Superior temporal gyrus (tissue), 1 donor: ENCODE data around the gene EEPD1.

Experiments
- DNase-seq: peaks from one replicate; pipeline ENCODE4 v3.0.0-alpha.2; 2016; ENCODE audit errors: extremely low spot score

Gene EEPD1

DNA sequence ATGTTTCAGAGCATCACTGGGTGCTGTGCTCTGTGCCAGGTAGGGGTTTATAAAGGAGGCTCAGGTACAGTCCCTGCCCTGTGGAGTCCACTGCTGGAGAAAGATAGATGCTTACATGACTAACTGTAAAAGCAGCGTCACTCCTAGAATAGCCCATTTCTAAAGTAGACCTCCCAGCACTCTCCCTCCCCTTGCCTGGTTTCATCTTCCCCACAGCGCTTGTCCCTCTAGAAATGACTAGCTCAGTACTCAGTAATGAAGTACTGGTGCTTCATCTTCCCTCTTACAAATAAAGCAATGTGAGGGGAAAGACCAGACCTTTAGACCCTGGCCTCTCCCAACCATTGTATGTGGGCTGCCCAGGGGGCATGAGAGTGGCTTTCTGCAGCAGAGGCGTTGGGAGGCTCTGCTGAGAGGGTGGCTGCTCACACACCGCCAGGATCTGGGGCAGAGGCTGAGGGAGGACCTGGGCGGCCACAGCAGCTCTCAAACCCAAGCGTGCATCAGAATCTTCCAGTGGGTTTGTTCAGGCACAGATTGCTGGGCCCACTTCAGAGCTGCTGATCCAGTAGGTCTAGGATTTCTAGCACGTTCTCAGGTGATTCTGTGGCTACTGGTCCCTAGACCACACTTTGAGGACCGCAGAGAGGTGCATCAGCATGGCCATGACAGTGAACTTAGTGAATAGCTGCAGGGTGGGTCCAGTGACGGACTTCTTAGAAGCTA lies 126.3 kb downstream of the EEPD1 start:
- DNase-seq: peak; percentile 43

DNA sequence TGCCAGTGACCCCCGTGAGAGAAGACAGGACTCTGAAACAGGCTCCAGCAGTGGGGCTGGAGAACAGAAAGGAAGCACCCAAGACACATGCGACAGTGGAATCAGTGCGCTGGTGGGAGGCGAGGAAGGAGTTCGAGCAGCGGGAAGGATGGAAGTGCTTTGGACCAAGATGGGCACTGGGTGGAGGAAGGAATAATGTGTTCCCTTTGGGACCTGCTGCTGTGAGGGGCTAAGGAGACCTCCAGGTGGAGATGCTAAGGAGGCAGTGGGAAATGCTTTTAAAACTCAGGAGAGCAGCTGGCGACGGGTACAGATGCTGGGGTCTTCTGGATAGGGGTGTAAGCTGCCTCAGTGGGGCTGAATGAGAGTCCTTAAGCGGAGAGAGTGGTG lies 126.9 kb downstream of the EEPD1 start:
- no peak for DNase-seq

DNA sequence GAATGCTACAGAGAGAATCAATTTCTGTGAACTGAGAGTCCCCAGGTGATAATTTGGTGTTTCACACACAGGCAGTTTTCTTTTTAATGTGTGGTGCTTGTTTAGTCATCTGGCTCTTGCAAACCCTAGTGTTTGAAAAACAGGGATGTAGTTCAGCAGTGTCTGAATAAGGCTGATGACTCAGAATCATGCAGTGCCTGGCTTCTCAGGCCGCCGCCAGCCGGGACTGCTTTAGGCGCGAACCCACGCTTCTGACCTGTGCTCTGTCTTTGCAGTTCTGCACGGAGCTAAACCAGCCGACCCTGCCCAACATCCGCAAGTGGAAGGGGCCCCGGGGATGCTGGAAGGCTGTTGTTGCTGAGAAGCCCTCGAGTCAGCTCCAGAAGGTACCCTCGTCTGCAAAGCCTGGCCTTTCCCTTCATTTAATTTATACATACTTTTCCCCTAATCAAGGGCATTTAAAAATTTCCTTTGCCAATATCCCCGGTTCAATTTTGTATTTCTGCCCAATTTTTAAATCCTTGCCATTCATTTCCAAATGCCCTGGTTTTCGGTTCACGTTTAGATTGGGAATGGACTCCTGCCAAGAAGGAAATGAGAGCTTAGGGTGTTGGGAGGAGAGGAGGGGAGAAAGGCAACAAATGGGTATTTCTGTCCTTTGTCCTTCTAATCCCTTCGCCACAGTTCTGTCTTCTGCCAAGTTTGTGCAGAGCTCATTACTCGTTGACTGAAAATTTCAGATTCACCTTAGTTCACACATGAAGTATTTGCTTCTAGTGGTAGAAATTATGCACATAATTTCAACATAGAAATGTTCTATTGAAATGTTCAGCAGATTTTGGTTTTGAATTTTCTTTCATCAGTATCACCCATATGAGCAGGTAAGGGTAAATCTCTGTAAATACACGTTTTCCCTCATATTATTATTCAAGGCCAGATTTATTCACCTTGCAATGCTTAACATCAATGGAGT lies 128.1 kb downstream of the EEPD1 start:
- peak; percentile 93 for DNase-seq

DNA sequence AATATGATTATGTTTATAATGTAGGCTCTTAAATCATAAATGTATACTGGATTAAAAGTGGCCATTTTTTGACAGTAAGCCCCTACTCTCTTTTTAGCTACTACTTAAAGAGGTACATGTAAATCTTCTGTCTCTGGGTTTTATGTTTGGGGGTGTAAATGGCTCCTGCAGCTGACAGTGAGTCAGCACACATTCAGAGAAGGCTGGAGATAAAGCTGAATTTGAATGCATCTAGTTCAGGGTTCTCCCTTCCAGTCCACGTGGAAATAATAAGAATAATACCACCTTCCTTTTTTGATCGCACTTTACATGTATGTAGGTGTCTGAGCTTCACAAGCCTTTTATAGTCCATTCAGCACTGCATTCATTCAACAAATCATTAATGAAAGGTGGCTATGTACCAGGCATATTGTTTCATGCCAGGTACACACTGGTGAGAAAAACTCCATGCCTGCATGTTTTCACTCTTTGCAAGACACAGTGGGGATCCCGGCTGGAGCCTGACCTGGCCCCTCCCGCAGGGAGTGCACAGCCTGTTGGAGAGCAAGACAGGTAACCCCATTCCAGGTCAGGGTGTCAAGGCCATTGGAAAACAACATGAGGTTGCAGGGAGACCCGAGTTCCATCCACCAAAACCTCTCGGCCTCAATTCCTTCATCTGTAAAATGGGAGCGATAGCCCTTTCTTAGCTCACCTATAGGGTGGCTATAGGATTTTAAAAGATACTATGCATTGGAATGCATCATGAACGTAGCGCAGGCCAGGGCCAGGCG lies 129.1 kb downstream of the EEPD1 start:
- DNase-seq: peak; percentile 79

DNA sequence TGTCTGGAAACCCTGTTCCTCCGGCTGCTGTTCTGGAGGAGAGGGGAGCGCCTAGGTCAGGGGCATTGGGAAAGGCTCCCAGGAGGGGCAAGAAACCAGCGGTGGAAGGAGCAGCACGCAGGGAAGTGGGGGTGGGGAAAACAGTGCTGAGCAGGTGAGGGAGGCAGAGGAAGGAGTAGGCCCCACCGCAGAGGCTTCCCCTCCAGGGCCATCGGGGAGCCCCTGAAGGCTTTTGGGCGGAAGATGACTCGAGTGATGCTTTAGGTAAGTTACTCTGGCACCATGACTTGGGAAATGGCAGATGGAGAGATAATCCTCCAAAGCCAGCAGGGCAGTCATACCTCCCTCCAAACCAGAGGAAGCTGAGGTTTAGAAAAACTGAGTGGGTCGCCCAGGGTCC lies 130.1 kb downstream of the EEPD1 start:
- DNase-seq: no peak

DNA sequence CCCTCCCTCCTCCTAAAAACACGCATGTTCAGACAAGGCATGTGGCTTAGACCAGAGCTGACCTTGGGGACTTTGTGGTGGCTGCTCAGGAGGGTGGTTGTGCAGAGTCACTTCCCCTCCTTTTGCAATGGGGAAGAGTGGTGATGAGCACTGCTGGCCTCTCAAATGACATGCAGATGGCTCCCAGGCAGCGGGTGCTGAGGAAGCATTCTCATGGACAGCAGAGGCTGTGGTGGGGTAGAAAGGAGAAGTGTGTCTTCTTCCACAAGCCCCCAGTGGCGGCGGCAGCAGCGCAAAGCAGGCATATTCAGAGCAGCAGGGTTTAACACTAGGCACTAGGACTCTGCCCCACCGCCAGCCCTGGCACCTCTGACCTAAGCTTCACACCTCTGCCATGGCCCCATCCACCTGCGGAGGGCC lies 130.7 kb downstream of the EEPD1 start:
- DNase-seq: no peak

DNA sequence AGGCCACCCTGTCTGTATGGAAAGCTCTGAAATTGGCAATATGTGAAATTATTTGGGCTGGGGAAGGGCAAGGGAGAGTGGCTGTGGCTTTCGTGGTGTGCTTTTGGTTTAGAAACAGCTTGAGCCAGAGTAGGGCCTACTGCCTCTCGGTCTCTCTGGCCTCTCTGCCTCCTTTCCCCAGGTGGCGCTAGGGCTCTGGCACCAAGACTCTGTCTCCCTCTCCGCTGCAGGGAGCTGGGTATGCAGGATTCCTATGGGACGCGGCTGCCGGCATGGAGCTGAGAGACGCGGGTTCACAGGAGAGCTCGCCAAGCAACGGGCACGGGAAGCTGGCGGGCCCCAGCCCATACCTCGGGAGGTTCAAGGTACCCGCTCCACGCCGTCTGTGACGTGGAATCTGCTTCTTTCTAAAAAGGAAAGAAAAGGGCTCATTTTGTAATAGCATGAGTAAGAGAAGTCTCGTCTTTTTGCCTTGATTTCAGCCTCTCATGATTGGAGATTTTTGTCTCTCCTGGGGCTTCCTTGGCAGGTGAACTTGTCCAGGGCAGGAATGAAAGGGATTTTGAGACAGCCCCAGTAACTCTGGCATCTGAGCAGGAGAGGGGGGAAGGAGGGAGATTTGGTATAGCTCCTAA lies 131.5 kb downstream of the EEPD1 start:
- no peak for DNase-seq

DNA sequence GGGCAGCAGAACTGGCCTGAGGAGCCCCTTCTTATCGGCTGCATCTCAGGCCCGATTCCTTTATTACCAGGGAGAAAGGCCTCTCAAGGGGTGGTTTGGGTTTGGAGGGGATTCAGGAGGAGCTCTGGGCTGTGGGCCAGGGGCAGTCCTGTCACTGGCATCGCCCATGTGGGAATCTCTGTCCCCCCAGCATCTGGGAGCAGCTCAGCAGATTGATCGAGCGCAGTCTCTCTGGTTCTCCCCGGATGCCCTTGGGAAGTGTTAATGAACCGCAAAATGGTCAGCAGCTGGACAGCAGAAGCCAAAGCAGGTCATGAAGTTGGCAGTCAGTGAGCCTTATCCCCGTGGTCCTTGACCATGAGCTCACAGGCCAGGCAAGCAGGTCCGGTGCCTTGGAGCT lies 132.2 kb downstream of the EEPD1 start:
- DNase-seq: no peak

DNA sequence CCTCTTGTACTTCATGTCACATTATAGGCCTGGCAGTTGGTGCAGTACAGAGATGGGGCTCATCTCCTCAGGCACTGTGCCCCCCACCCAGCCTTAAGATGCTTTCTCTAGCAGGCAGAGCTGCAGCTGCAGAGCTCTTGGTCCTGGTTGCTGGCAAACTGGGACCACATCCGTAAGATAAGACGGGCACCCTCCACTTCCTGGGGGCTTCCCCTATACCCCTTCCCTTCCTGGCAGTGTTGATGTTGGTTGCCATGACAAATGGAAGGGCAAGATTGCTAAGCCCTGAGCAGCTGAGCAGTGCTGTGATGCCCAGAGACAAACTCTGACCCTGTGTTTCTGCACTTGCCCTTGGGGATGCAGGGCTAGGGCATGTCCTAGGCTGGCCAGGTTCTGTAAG lies 133.2 kb downstream of the EEPD1 start:
- no peak for DNase-seq

DNA sequence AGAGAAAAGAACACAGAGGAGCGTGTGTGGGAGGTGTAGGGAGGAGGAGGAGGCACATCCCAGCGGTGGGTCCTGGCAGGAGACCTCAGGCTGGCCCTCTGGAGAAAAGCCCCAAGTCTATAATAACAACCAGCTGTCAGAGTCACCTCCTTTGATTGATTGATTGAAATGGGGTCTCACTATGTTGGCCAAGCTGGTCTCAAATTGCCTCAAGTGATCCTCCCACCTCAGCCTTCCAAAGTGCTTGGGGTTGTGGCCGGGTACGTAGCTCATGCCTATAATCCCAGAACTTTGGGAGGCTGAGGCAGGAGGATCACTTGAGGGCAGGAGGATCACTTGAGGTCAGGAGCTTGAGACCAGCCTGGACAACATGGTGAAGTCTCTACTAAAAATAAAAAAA lies 133.6 kb downstream of the EEPD1 start:
- DNase-seq: no peak

DNA sequence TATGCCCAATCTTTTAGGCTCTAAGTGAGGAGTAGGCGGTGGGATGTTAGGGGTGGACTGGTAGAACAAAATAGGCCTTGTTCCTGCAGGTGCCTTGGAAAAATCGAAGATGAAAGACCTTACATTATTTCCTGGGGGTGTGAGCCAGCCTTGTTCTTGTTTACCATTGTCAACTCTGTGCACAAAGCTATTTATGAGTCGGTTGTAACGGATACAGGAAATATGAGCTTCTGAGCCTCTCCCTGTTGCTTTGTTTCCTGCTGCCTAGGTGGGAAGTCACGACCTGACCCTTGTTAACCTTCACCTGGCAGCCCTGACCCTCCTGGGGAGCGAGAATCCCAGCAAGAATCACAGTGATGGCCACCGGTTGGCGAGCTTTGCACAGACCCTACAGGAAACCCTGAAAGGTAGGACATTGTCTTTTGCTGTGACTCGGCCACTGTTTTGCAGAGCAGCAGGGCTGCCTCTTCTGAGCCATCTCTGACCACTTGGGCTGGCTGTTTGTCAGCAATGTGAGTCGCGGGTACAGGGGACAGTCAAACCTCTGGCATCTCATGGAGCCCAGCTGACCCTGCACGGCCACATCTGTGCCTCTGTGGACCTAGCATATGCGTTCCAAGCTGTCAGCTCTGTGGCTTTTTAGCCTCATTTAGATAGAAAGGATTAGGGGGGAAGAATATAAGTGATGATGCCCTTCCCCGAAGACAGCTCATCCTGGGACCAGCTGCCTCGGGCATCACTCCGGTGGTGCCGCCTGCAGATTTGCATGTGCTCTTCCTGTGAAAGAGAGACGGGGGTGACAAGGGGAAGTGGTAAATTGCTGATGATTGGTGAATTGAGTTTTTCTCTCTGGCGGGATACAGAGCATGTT lies 134.6 kb downstream of the EEPD1 start:
- no peak for DNase-seq

DNA sequence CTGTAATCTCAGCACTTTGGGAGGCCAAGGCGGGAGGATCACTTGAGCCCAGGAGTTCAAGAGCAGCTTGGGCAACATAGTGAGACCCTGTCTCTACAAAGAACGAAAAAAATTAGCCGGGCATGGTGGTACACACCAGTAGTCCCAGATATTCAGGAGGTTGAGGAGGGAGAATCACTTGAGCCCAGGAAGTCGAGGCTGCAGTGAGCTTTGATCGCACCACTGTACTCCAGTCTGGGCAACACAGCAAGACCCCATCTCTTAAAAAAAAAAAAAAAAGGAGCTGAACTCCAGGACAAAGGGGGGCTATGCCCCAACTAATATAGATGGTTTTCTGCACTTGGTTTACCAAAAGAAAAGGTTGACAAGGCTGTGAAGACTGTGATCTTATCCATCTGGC lies 135.4 kb downstream of the EEPD1 start:
- DNase-seq: no peak

DNA sequence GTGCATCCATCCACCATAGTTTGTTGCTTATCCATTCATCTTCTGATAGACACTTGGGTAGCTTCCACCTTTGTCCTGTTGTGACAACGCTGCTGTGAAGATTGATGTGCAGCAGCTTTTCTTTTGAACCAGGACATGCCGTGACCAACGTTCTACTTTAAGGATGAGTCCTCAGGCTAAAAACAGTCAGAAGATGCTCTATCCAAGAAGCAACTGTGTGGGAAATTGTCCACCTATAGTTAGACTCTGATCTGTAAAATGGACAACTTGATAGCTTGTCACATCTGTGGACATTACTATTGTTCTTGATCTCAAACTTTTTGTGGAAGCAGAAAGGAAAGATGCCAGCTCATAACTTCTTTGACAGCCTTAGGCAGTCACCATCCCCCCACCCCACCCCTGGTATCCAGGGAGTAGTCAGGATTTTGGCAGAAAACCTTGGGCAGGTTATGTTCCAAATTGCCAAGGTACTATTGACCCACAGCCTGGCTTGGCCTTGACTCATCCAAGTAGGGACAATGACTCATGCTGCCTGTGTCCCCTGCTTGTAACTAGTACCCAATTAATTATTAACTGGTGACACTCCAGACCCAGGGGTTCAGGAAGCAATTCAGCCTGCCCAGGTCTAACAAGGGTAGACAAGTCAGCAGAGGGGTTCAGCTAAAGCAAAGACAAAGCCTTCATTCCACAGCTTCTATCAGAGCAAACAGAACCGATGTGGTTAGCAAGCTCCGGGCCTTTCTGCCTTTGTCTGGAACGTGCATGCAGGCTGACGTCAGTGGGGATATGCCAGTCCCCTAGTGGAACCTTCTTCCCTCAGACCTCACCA lies 137.0 kb downstream of the EEPD1 start:
- no peak for DNase-seq

DNA sequence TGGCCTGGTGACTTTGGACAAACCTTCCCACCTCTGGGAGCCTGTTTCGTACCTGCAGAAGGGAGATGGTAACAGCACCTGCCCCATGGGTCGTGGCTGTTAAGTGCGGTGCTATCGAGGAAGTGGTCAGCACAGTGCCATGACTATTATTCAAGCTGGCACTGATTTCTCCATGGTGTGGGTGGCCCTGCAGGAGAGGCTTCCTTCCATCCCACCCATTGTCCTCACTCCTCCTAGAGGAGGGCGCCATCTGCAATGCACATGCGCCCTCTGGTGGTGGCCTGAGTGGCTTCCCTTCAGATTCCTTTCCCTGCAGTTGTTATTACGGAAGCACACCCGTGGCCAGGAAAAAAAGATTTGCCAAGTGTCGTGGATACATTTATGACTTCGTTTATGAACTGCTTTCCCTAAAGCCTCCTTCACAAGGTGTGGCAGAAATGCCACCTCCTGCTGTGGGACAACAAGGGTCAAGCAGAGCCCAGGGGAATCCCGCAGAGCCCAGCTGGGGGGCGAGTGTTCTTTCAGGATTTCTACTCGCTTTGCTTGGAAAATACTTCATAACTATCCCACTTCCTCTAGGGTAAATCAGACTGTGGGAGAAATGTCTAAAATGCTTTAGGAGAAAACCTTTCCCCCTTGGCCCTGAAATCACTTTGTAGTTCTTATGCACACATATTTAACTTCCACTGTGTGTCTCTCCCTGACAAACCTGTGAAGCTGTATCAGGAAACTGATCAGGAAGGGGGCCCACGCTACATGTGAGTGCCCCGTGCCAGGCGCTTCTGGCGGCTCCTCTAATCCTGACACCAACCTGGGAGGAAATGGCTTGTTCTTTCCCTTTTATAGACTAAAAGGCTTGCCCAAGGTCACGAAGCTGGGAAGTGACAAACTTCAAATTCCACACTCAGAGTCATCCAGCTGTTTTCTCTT lies 138.6 kb downstream of the EEPD1 start:
- peak; percentile 97 for DNase-seq

DNA sequence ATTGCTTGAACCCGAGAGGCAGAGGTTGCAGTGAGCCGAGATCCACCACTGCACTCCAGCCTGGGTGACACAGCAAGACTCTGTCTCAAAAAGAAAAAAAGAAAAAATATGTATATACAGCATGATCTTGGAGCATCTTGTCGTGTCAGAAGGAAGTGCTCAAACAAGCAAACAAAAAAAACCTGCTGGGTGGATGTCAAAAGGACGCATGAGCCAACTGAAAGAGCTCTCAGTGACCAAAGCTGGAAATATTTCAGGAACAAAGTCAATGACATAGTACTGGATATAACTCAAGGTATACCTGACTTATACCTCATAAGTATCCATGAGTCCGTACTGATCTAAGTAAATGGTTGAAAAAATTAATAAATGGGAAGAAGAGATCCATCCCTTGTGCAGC lies 142.0 kb downstream of the EEPD1 start:
- no peak for DNase-seq

DNA sequence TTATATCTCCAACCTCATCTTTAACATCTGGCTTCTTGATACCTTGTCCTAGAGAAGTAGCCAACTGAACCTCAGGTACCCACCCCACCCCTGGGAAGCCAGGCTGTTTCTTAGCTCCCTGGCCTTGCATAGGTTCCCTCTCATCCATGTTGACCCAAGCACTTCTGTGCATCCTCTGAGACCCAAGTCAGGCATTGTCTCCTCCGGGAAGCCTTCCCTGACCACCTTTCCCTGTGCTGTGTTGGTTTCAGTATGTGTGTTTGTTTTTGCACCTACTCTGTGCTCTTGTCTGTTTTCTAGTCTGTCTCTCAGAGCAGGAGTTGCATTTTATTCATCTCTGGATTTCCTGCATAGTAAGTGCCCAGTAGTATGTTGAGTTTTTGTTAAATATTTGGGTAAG lies 143.2 kb downstream of the EEPD1 start:
- no peak for DNase-seq

DNA sequence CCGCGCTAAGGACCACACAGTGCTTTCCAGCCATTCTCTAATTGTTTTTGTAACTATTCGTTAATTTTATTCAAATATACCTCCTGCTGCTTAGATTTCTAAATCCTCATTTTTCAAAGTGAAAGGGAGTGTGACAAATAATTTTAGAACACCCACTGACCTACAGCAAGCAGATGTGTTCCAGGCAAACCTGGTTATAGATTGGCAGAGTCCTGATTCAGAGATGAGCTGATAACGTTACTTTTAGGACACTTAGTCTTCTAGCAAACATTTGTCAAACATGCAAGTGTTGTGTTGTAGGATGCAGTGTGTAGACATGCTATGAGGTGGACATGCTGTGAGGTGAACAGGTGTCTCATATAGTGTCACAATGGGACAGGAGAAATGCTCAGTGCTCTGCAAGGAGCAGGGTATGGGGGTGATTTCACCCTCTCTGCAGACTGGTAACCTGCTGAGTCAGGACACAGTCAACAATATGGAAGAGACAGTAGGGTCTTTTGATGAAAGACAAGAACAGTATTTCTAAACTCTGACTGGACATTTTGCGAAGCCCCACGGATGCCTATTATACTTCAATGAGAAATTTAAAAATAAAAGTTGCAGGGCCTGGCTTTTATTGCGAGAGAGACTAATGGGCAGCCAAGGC lies 144.4 kb downstream of the EEPD1 start:
- no peak for DNase-seq

DNA sequence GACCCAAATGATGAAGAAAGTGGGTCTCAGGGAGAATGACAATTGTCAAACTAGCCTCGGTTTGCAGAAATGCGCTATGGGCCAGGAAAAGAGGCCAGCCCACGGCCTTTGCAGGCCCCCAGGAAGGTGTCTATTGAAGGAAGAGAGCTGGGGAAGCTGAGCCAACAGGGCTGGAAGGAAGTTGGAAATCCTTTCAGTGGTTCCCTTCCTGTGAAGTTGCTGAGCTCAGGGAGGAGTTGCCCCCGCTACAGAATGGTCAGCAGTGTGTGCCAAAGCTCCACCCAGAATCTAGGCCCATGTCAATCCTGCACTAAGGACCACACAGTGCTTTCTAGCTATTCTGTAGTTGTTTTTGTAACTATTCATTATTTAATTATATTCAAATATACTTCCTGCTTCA lies 145.1 kb downstream of the EEPD1 start:
- DNase-seq: no peak
